Activated CD8-positive, alpha-beta memory T cell treated with anti-CD3 and anti-CD28 coated beads, Interleukin-2, amount 10 ng/mL, durations not matched to agents 7 days and 5 days (primary cell): ENCODE results near the gene PLCH1. TPM values are rescaled to one million over a fixed set of nuclear protein-coding genes. Genes with fewer than 3 reads are reported as not detected.

Experiments used
- ATAC-seq: fragments of 150-1000 bp; cut with Tn5 transposase; one replicate; pipeline ENCODE4 v1.10.0; 2021; ENCODE audit warnings: moderate library complexity
- CTCF ChIA-PET: fragments of 350-600 bp; sonication (Branson Sonifier 250); formaldehyde crosslinking; loops from one replicate; lab custom pipeline; 2021; ENCODE audit warnings: antibody characterized with exemption; lab: Charles Lee
- DNase-seq: peaks from one replicate; pipeline ENCODE4 v3.0.0-alpha.2; 2020
- H3K27ac Mint-ChIP-seq: one replicate; pipeline ENCODE4 v1.8.0; 2021; ENCODE audit warnings: mild to moderate bottlenecking, mixed read lengths
- H3K27me3 Mint-ChIP-seq: one replicate; pipeline ENCODE4 v1.8.0; 2021; ENCODE audit warnings: mixed read lengths
- H3K36me3 Mint-ChIP-seq: one replicate; pipeline ENCODE4 v1.8.0; 2021; ENCODE audit warnings: mild to moderate bottlenecking, mixed read lengths
- H3K4me1 Mint-ChIP-seq: one replicate; pipeline ENCODE4 v1.8.0; 2021; ENCODE audit warnings: mixed read lengths
- H3K4me3 Mint-ChIP-seq: one replicate; pipeline ENCODE4 v1.8.0; 2021; ENCODE audit warnings: mild to moderate bottlenecking, moderate library complexity, mixed read lengths
- H3K9me3 Mint-ChIP-seq: one replicate; pipeline ENCODE4 v1.8.0; 2022; ENCODE audit warnings: low read depth, mixed read lengths
- total RNA-seq, 2 experiments: library from RNA; stranded (reverse); gene quantifications; one replicate each; pipeline ENCODE4 v1.2.3, GENCODE V29; 2021

PLCH1 gene
- total RNA-seq, 2 experiments from 2014 or later: 0.26 to 0.58 TPM

- Mint-ChIP-seq H3K4me1 (peaks cover 5% of the 10 kb centered on the region), H3K9me3 (no peaks in the 10 kb centered on the region), H3K4me3 (no peak overlapping the region), H3K27me3 (no peaks in the 10 kb centered on the region), H3K36me3 (peaks cover 3% of the 10 kb centered on the region), H3K27ac (no peak overlapping the region)
- ATAC-seq (no peak), DNase-seq (no peak)
- CTCF ChIA-PET: no interaction called here
Observed at GRCh38 chr3:155763870-155764463, 19.1 kb upstream of the PLCH1 start.

GRCh38 chr3:155760653-155761052 lies 15.8 kb upstream of the PLCH1 start:
- Mint-ChIP-seq H3K9me3 (no peaks in the 10 kb centered on the region), H3K4me3 (no peak overlapping the region), H3K4me1 (peaks cover 2% of the 10 kb centered on the region), H3K36me3 (peaks cover 3% of the 10 kb centered on the region), H3K27me3 (no peaks in the 10 kb centered on the region), H3K27ac (no peak overlapping the region)
- DNase-seq: no peak
- ATAC-seq: no peak
- CTCF ChIA-PET: interaction anchor here (1.1 kb wide), 1 partner anchor 45 kb away, joined by 3 read pairs; no protein-coding TSS in a partner anchor

- no peaks in the 10 kb centered on the region for H3K27me3 Mint-ChIP-seq
- DNase-seq: no peak
- CTCF ChIA-PET: no interaction called here
- H3K27ac Mint-ChIP-seq: no peak overlapping the region
- H3K36me3 Mint-ChIP-seq: no peaks in the 10 kb centered on the region
- H3K4me1 Mint-ChIP-seq: no peaks in the 10 kb centered on the region
- no peak for ATAC-seq
- no peak overlapping the region for H3K4me3 Mint-ChIP-seq
- no peaks in the 10 kb centered on the region for H3K9me3 Mint-ChIP-seq
Observed at GRCh38 chr3:155757577-155757976, 12.7 kb upstream of the PLCH1 start.

- Mint-ChIP-seq H3K4me1 (no peaks in the 10 kb centered on the region), H3K36me3 (no peaks in the 10 kb centered on the region), H3K27me3 (peaks cover under 1% of the 10 kb centered on the region), H3K4me3 (no peak overlapping the region), H3K27ac (no peak overlapping the region), H3K9me3 (no peaks in the 10 kb centered on the region)
- DNase-seq (no peak), ATAC-seq (no peak)
- CTCF ChIA-PET: interaction anchor here (1.2 to 1.3 kb wide), 2 partner anchors 53 to 236 kb away, joined by 3 to 5 read pairs; partner anchors contain the start of gene C3orf33
Observed at GRCh38 chr3:155753038-155753639, 8.3 kb upstream of the PLCH1 start.

GRCh38 chr3:155748611-155749365 lies 3.9 kb upstream of the PLCH1 start:
- DNase-seq (no peak), ATAC-seq (no peak)
- Mint-ChIP-seq H3K4me1 (peaks cover 15% of the 10 kb centered on the region), H3K4me3 (no peak overlapping the region), H3K27ac (no peak overlapping the region), H3K27me3 (peaks cover 42% of the 10 kb centered on the region), H3K36me3 (no peaks in the 10 kb centered on the region), H3K9me3 (no peaks in the 10 kb centered on the region)
- CTCF ChIA-PET: interaction anchor here (1.6 to 2.7 kb wide), 2 partner anchors 47 to 57 kb away, joined by 3 to 11 read pairs; partner anchors contain the start of gene C3orf33

GRCh38 chr3:155747946-155748290 lies 3.0 kb upstream of the PLCH1 start:
- Mint-ChIP-seq H3K4me3 (no peak overlapping the region), H3K27ac (no peak overlapping the region), H3K9me3 (no peaks in the 10 kb centered on the region), H3K36me3 (no peaks in the 10 kb centered on the region), H3K27me3 (peaks cover 51% of the 10 kb centered on the region), H3K4me1 (peaks cover 19% of the 10 kb centered on the region)
- DNase-seq (no peak), ATAC-seq (no peak)
- CTCF ChIA-PET: interaction anchor here (1.6 to 2.7 kb wide), 2 partner anchors 46 to 58 kb away, joined by 3 to 11 read pairs; partner anchors contain the start of gene C3orf33

GRCh38 chr3:155747286-155747945 lies 2.5 kb upstream of the PLCH1 start:
- H3K9me3 Mint-ChIP-seq: no peaks in the 10 kb centered on the region
- H3K36me3 Mint-ChIP-seq: no peaks in the 10 kb centered on the region
- H3K27me3 Mint-ChIP-seq: peaks cover 56% of the 10 kb centered on the region
- no peak for ATAC-seq
- H3K4me1 Mint-ChIP-seq: peaks cover 19% of the 10 kb centered on the region
- CTCF ChIA-PET: interaction anchor here (1.6 to 2.7 kb wide), 2 partner anchors 45 to 58 kb away, joined by 3 to 11 read pairs; partner anchors contain the start of gene C3orf33
- H3K4me3 Mint-ChIP-seq: no peak overlapping the region
- DNase-seq: no peak
- no peak overlapping the region for H3K27ac Mint-ChIP-seq

- DNase-seq (no peak), ATAC-seq (no peak)
- H3K36me3 Mint-ChIP-seq: no peaks in the 10 kb centered on the region
- peaks cover 19% of the 10 kb centered on the region for H3K4me1 Mint-ChIP-seq
- H3K27ac Mint-ChIP-seq: no peak overlapping the region
- CTCF ChIA-PET: interaction anchor here (0.6 to 2.7 kb wide), 3 partner anchors 59 to 123 kb away, joined by 3 to 11 read pairs (median 3); partner anchors contain the start of gene C3orf33
- peaks cover 58% of the 10 kb centered on the region for H3K27me3 Mint-ChIP-seq
- H3K4me3 Mint-ChIP-seq: no peak overlapping the region
- no peaks in the 10 kb centered on the region for H3K9me3 Mint-ChIP-seq
Observed at GRCh38 chr3:155746703-155747102, 1.8 kb upstream of the PLCH1 start.

GRCh38 chr3:155745795-155746550 lies 1.1 kb upstream of the PLCH1 start:
- H3K27me3 Mint-ChIP-seq: peaks cover 62% of the 10 kb centered on the region
- DNase-seq (no peak), ATAC-seq (no peak)
- no peak overlapping the region for H3K27ac Mint-ChIP-seq
- CTCF ChIA-PET: interaction anchor here (0.6 to 1.3 kb wide), 2 partner anchors 60 to 124 kb away, joined by 3 read pairs; partner anchors contain the start of gene C3orf33
- peaks cover 19% of the 10 kb centered on the region for H3K4me1 Mint-ChIP-seq
- no peaks in the 10 kb centered on the region for H3K9me3 Mint-ChIP-seq
- H3K4me3 Mint-ChIP-seq: no peak overlapping the region
- H3K36me3 Mint-ChIP-seq: no peaks in the 10 kb centered on the region

GRCh38 chr3:155744010-155744625 lies 753 bp downstream of the PLCH1 start:
- H3K9me3 Mint-ChIP-seq: no peaks in the 10 kb centered on the region
- CTCF ChIA-PET: interaction anchor here (1.2 kb wide), 1 partner anchor 62 kb away, joined by 5 read pairs; the partner anchor contains the start of gene C3orf33
- H3K36me3 Mint-ChIP-seq: no peaks in the 10 kb centered on the region
- peaks cover 20% of the 10 kb centered on the region for H3K4me1 Mint-ChIP-seq
- peak overlapping the region; percentile 74 for H3K4me3 Mint-ChIP-seq
- H3K27me3 Mint-ChIP-seq: peaks cover 75% of the 10 kb centered on the region
- DNase-seq (peak; percentile 49), ATAC-seq (peak; percentile 54)
- no peak overlapping the region for H3K27ac Mint-ChIP-seq

- H3K4me3 Mint-ChIP-seq: peak overlapping the region; percentile 74
- DNase-seq: no peak
- no peak for ATAC-seq
- no peak overlapping the region for H3K27ac Mint-ChIP-seq
- no peaks in the 10 kb centered on the region for H3K36me3 Mint-ChIP-seq
- H3K27me3 Mint-ChIP-seq: peaks cover 78% of the 10 kb centered on the region
- CTCF ChIA-PET: interaction anchor here (1.2 kb wide), 1 partner anchor 62 kb away, joined by 5 read pairs; the partner anchor contains the start of gene C3orf33
- H3K9me3 Mint-ChIP-seq: no peaks in the 10 kb centered on the region
- H3K4me1 Mint-ChIP-seq: peaks cover 20% of the 10 kb centered on the region
Observed at GRCh38 chr3:155743606-155744005, 1.3 kb downstream of the PLCH1 start.

- peaks cover 74% of the 10 kb centered on the region for H3K27me3 Mint-ChIP-seq
- H3K4me1 Mint-ChIP-seq: peaks cover 20% of the 10 kb centered on the region
- no peaks in the 10 kb centered on the region for H3K9me3 Mint-ChIP-seq
- DNase-seq (no peak), ATAC-seq (no peak)
- CTCF ChIA-PET: no interaction called here
- H3K27ac Mint-ChIP-seq: no peak overlapping the region
- H3K4me3 Mint-ChIP-seq: no peak overlapping the region
- H3K36me3 Mint-ChIP-seq: no peaks in the 10 kb centered on the region
Observed at GRCh38 chr3:155742349-155742965, 2.4 kb downstream of the PLCH1 start.
